Activated gamma-delta T cell treated with Interleukin-2 at 50 U/mL for 16 hours (primary cell): ENCODE measurements around the gene ARSB.

Experiments
- DNase-seq: peaks from one replicate; pipeline ENCODE4 v3.0.0-alpha.2; 2020

ARSB gene

GRCh38 chr5:78799266-78800017, 185.7 kb downstream of the ARSB start:
- no peak for DNase-seq

- no peak for DNase-seq
Measured at GRCh38 chr5:78798673-78799029, 186.5 kb downstream of the ARSB start.

GRCh38 chr5:78797936-78798672, 187.0 kb downstream of the ARSB start:
- no peak for DNase-seq

- no peak for DNase-seq
Measured at GRCh38 chr5:78795757-78796156, 189.4 kb downstream of the ARSB start.

GRCh38 chr5:78794693-78795215, 190.4 kb downstream of the ARSB start:
- no peak for DNase-seq

- DNase-seq = no peak
Measured at GRCh38 chr5:78793907-78794662, 191.0 kb downstream of the ARSB start.

GRCh38 chr5:78792345-78793055, 192.6 kb downstream of the ARSB start:
- DNase-seq = no peak

- DNase-seq = no peak
Measured at GRCh38 chr5:78791501-78792100, 193.5 kb downstream of the ARSB start.

GRCh38 chr5:78787783-78788182, 197.3 kb downstream of the ARSB start:
- no peak for DNase-seq

GRCh38 chr5:78785454-78785853, 199.7 kb downstream of the ARSB start:
- no peak for DNase-seq

GRCh38 chr5:78783434-78784130, 201.5 kb downstream of the ARSB start:
- DNase-seq = no peak

- no peak for DNase-seq
Measured at GRCh38 chr5:78782728-78783127, 202.4 kb downstream of the ARSB start.

GRCh38 chr5:78781611-78782286, 203.4 kb downstream of the ARSB start:
- no peak for DNase-seq

- no peak for DNase-seq
Measured at GRCh38 chr5:78779771-78780616, 205.1 kb downstream of the ARSB start.

GRCh38 chr5:78779262-78779661, 205.8 kb downstream of the ARSB start:
- DNase-seq = no peak

- no peak for DNase-seq
Measured at GRCh38 chr5:78778538-78778937, 206.6 kb downstream of the ARSB start.

GRCh38 chr5:78777901-78778300, 207.2 kb downstream of the ARSB start:
- no peak for DNase-seq

- no peak for DNase-seq
Measured at GRCh38 chr5:78776637-78777036, 208.5 kb downstream of the ARSB start.

- no peak for DNase-seq
Measured at GRCh38 chr5:78773655-78774054, 211.5 kb downstream of the ARSB start.
